GM18519 (cell line): ENCODE measurements around the gene SLC4A1AP.

Experiments used
- ATAC-seq: cut with Tn5 transposase; IDR thresholded peaks from one replicate; pipeline ENCODE4 v1.9.1; 2021; ENCODE audit warnings: mild to moderate bottlenecking, moderate library complexity; ENCODE audit not compliant: unreplicated experiment, low FRiP score

The SLC4A1AP gene

GRCh38 chr2:27717070-27717795 is 53.5 kb downstream of the SLC4A1AP start:
- no peak for ATAC-seq

- no peak for ATAC-seq
These were observed 56.4 kb downstream of the SLC4A1AP start for GRCh38 chr2:27720004-27720551.

GRCh38 chr2:27721335-27721734 is 57.6 kb downstream of the SLC4A1AP start:
- no peak for ATAC-seq

- no peak for ATAC-seq
These were observed 58.3 kb downstream of the SLC4A1AP start for GRCh38 chr2:27721884-27722485.

- ATAC-seq: no peak
These were observed 59.9 kb downstream of the SLC4A1AP start for GRCh38 chr2:27723372-27724144.

GRCh38 chr2:27724191-27724590 is 60.5 kb downstream of the SLC4A1AP start:
- ATAC-seq: no peak

GRCh38 chr2:27724905-27725701 is 61.4 kb downstream of the SLC4A1AP start:
- no peak for ATAC-seq

- no peak for ATAC-seq
These were observed 63.6 kb downstream of the SLC4A1AP start for GRCh38 chr2:27727257-27727656.

- no peak for ATAC-seq
These were observed 64.6 kb downstream of the SLC4A1AP start for GRCh38 chr2:27728081-27728858.

GRCh38 chr2:27729198-27729597 is 65.5 kb downstream of the SLC4A1AP start:
- no peak for ATAC-seq

GRCh38 chr2:27729614-27730013 is 65.9 kb downstream of the SLC4A1AP start:
- no peak for ATAC-seq

GRCh38 chr2:27730261-27730662 is 66.6 kb downstream of the SLC4A1AP start:
- no peak for ATAC-seq

GRCh38 chr2:27730980-27731691 is 67.4 kb downstream of the SLC4A1AP start:
- ATAC-seq: no peak

- ATAC-seq: no peak
These were observed 70.6 kb downstream of the SLC4A1AP start for GRCh38 chr2:27734305-27734704.

GRCh38 chr2:27735263-27735904 is 71.7 kb downstream of the SLC4A1AP start:
- ATAC-seq: no peak

- ATAC-seq: no peak
These were observed 72.6 kb downstream of the SLC4A1AP start for GRCh38 chr2:27736031-27736889.

- ATAC-seq: no peak
These were observed 73.2 kb downstream of the SLC4A1AP start for GRCh38 chr2:27736890-27737204.
